Naive thymus-derived CD8-positive, alpha-beta T cell (primary cell): Measurements from ENCODE around the gene TOR3A. TPM values are rescaled to one million over a fixed set of nuclear protein-coding genes. Genes with fewer than 3 reads are reported as not detected.
"Not testable (repeated sequence)": the region's sequence is repeated elsewhere in the genome, so short reads cannot be mapped to it uniquely, and the experiment has no call there.

ENCODE experiments used
- ATAC-seq, 2 donors: fragments of 150-1000 bp; cut with Tn5 transposase in 1 of 2; sonication (Bioruptor Pico), chemical (Tn5 transposase) in 1 of 2; 1 replicate in 1 of 2; 2 replicates in 1 of 2; pipeline ENCODE4 v1.10.0; 2021; ENCODE audit warnings: mild to moderate bottlenecking in 2 of 2, moderate library complexity in 2 of 2
- POLR2A ChIA-PET: fragments of 350-600 bp; sonication (Branson Sonifier 250); formaldehyde crosslinking; loops from one replicate; lab custom pipeline; 2021; ENCODE audit warnings: antibody characterized with exemption; lab: Charles Lee
- DNase-seq, 10 donors: peaks; one replicate each; pipeline versions ENCODE4 v3.0.0 to v3.0.0-alpha.2; 2020 to 2022
- H3K27ac Mint-ChIP-seq, 10 donors: one replicate each; pipeline ENCODE4 v1.8.0; 2020 to 2022; ENCODE audit warnings: mild to moderate bottlenecking in 10 of 10, mixed read lengths in 10 of 10, moderate library complexity in 4 of 10, inconsistent platforms in 1 of 10
- H3K27me3 Mint-ChIP-seq, 5 donors: one replicate each; pipeline ENCODE4 v1.8.0; 2021 to 2022; ENCODE audit warnings: mixed read lengths in 5 of 5
- H3K36me3 Mint-ChIP-seq, 3 donors: one replicate each; pipeline ENCODE4 v1.8.0; 2020 to 2022; ENCODE audit warnings: mixed read lengths in 3 of 3, mild to moderate bottlenecking in 2 of 3, inconsistent platforms in 1 of 3
- H3K4me1 Mint-ChIP-seq, 4 donors: one replicate each; pipeline ENCODE4 v1.8.0; 2021 to 2022; ENCODE audit warnings: mixed read lengths in 4 of 4
- H3K4me3 Mint-ChIP-seq, 10 donors: one replicate each; pipeline ENCODE4 v1.8.0; 2020 to 2022; ENCODE audit warnings: mild to moderate bottlenecking in 10 of 10, mixed read lengths in 10 of 10, moderate library complexity in 6 of 10, inconsistent platforms in 1 of 10
- H3K9me3 Mint-ChIP-seq, 9 donors: one replicate each; pipeline ENCODE4 v1.8.0; 2020 to 2022; ENCODE audit warnings: mixed read lengths in 9 of 9, mild to moderate bottlenecking in 3 of 9, inconsistent platforms in 1 of 9, moderate library complexity in 1 of 9
- polyA plus RNA-seq, 3 donors: library from polyadenylated mRNA; unstranded; fragments of 300-500 nt; fragmentation: Illumina TruSeq; gene quantifications; one replicate each; pipeline ENCODE4 v1.2.3, GENCODE V29; 2021
- total RNA-seq, 8 experiments: library from RNA in 2 of 8; stranded (reverse) in 2 of 8; gene quantifications; one replicate each; pipeline ENCODE4 v1.2.3 and lab custom pipeline; 2021 to 2026

Gene TOR3A
- total RNA-seq: 10 to 100 TPM; 21.5 to 25.1 TPM
- polyA plus RNA-seq: 10 to 100 TPM; 27.6 to 40.5 (median 29.4) TPM
- total RNA-seq (lab: John Stamatoyannopoulos, UW): 14.3 to 37.0 (median 33.7) reads per million in 6 experiments

- Mint-ChIP-seq H3K36me3 (peaks cover 0 to 5% (median 0%) of the 10 kb centered on the region in 3 donors), H3K9me3 (no peaks in the 10 kb centered on the region), H3K27me3 (no peaks in the 10 kb centered on the region), H3K4me3 (peak within 1 kb of the TSS; percentile 90 to 98 (median 96)), H3K27ac (peak within 1 kb of the TSS; percentile 90 to 97 (median 96)), H3K4me1 (peaks cover 15 to 43% (median 30%) of the 10 kb centered on the region in 4 donors)
- peak; percentile 68 to 78 for ATAC-seq
- DNase-seq: peak; percentile 56 to 87 (median 71)
- POLR2A ChIA-PET: interaction anchor here (0.7 to 2.0 kb wide), 5 partner anchors 56 to 284 kb away, joined by 3 to 12 read pairs (median 4); partner anchors contain the start of genes AXDND1, FAM20B and SOAT1
Measured at GRCh38 chr1:179081687-179082332, at the start of gene TOR3A. Gene TOR3A (plus strand): TSS chr1:179082070. CDS start chr1:179082129, 59 bp downstream.

GRCh38 chr1:179034720-179035119 is 47.1 kb upstream of the TOR3A start:
- no peaks in the 10 kb centered on the region for H3K9me3 Mint-ChIP-seq
- H3K36me3 Mint-ChIP-seq: no peaks in the 10 kb centered on the region
- H3K27ac Mint-ChIP-seq: peak overlapping the region in 6 of 10 donors; percentile 16 to 90 (median 70)
- POLR2A ChIA-PET: no interaction called here
- no peaks in the 10 kb centered on the region for H3K27me3 Mint-ChIP-seq
- peaks cover 36 to 89% (median 84%) of the 10 kb centered on the region in 4 donors for H3K4me1 Mint-ChIP-seq
- no peak for DNase-seq
- peak overlapping the region in 3 of 10 donors; percentile 11 to 35 (median 17) for H3K4me3 Mint-ChIP-seq
- peak; percentile 53 to 57 for ATAC-seq

- no peaks in the 10 kb centered on the region for H3K36me3 Mint-ChIP-seq
- ATAC-seq: peak; percentile 58 to 74
- POLR2A ChIA-PET: no interaction called here
Measured at GRCh38 chr1:179036844-179037465, 44.9 kb upstream of the TOR3A start.

GRCh38 chr1:179038528-179039281 is 43.2 kb upstream of the TOR3A start:
- H3K27me3 Mint-ChIP-seq: no peaks in the 10 kb centered on the region
- no peak for DNase-seq
- H3K4me1 Mint-ChIP-seq: peaks cover 29 to 57% (median 54%) of the 10 kb centered on the region in 4 donors
- H3K4me3 Mint-ChIP-seq: peak overlapping the region in 5 of 10 donors; percentile 1 to 33 (median 25)
- no peak for ATAC-seq
- peak overlapping the region in 6 of 10 donors; percentile 17 to 86 (median 48) for H3K27ac Mint-ChIP-seq
- H3K36me3 Mint-ChIP-seq: peaks cover 0 to 3% (median 2%) of the 10 kb centered on the region in 3 donors
- POLR2A ChIA-PET: no interaction called here
- no peaks in the 10 kb centered on the region for H3K9me3 Mint-ChIP-seq

More at GRCh38 chr1:179036844-179037465, 44.9 kb upstream of the TOR3A start:
- no peaks in the 10 kb centered on the region for H3K9me3 Mint-ChIP-seq
- H3K4me1 Mint-ChIP-seq: peaks cover 31 to 67% (median 63%) of the 10 kb centered on the region in 4 donors
- H3K4me3 Mint-ChIP-seq: peak overlapping the region in 9 of 10 donors; percentile 2 to 53 (median 13)
- peak in 2 of 10 donors; percentile 26 to 28 for DNase-seq
- no peaks in the 10 kb centered on the region for H3K27me3 Mint-ChIP-seq
- H3K27ac Mint-ChIP-seq: peak overlapping the region in 9 of 10 donors; percentile 25 to 81 (median 69)

- POLR2A ChIA-PET, H3K4me3 Mint-ChIP-seq, ATAC-seq, H3K27me3 Mint-ChIP-seq, H3K9me3 Mint-ChIP-seq, DNase-seq: not testable (repeated sequence)
- Mint-ChIP-seq H3K27ac (peak overlapping the region in 3 of 10 donors; percentile 64 to 86 (median 64)), H3K36me3 (peaks cover 0 to 10% (median 9%) of the 10 kb centered on the region in 3 donors), H3K4me1 (peaks cover 24 to 51% (median 46%) of the 10 kb centered on the region in 4 donors)
Measured at GRCh38 chr1:179039502-179040174, 42.2 kb upstream of the TOR3A start.

GRCh38 chr1:179040175-179040551 is 41.7 kb upstream of the TOR3A start:
- ATAC-seq, H3K27ac Mint-ChIP-seq, DNase-seq, H3K27me3 Mint-ChIP-seq, H3K4me3 Mint-ChIP-seq, H3K9me3 Mint-ChIP-seq, POLR2A ChIA-PET: not testable (repeated sequence)
- H3K4me1 Mint-ChIP-seq: peaks cover 21 to 47% (median 41%) of the 10 kb centered on the region in 4 donors
- H3K36me3 Mint-ChIP-seq: peaks cover 0 to 13% (median 9%) of the 10 kb centered on the region in 3 donors

GRCh38 chr1:179042087-179042486 is 39.8 kb upstream of the TOR3A start:
- ATAC-seq (no peak), DNase-seq (no peak)
- Mint-ChIP-seq H3K9me3 (no peaks in the 10 kb centered on the region), H3K4me1 (peaks cover 9 to 32% (median 27%) of the 10 kb centered on the region in 4 donors), H3K36me3 (peaks cover 0 to 23% (median 9%) of the 10 kb centered on the region in 3 donors), H3K27ac (peak overlapping the region in 2 of 10 donors; percentile 3 to 59), H3K4me3 (no peak overlapping the region), H3K27me3 (no peaks in the 10 kb centered on the region)
- POLR2A ChIA-PET: no interaction called here

- Mint-ChIP-seq H3K27me3 (no peaks in the 10 kb centered on the region), H3K4me1 (peaks cover 13 to 29% (median 23%) of the 10 kb centered on the region in 4 donors), H3K36me3 (peaks cover 0 to 24% (median 9%) of the 10 kb centered on the region in 3 donors), H3K4me3 (no peak overlapping the region), H3K27ac (no peak overlapping the region), H3K9me3 (no peaks in the 10 kb centered on the region)
- no peak for DNase-seq
- no peak for ATAC-seq
- POLR2A ChIA-PET: no interaction called here
Measured at GRCh38 chr1:179042700-179043099, 39.2 kb upstream of the TOR3A start.

- ATAC-seq (no peak), DNase-seq (no peak)
- H3K36me3 Mint-ChIP-seq: peaks cover 0 to 29% (median 9%) of the 10 kb centered on the region in 3 donors
- H3K9me3 Mint-ChIP-seq: no peaks in the 10 kb centered on the region
- POLR2A ChIA-PET: no interaction called here
- H3K4me3 Mint-ChIP-seq: no peak overlapping the region
- H3K27ac Mint-ChIP-seq: peak overlapping the region in 1 of 10 donors; percentile 8
- peaks cover 13 to 26% (median 20%) of the 10 kb centered on the region in 4 donors for H3K4me1 Mint-ChIP-seq
- no peaks in the 10 kb centered on the region for H3K27me3 Mint-ChIP-seq
Measured at GRCh38 chr1:179043266-179043665, 38.6 kb upstream of the TOR3A start.

GRCh38 chr1:179043907-179044306 is 38.0 kb upstream of the TOR3A start:
- no peaks in the 10 kb centered on the region for H3K27me3 Mint-ChIP-seq
- H3K27ac Mint-ChIP-seq: no peak overlapping the region
- peaks cover 0 to 30% (median 9%) of the 10 kb centered on the region in 3 donors for H3K36me3 Mint-ChIP-seq
- POLR2A ChIA-PET: no interaction called here
- ATAC-seq (no peak), DNase-seq (no peak)
- H3K9me3 Mint-ChIP-seq: no peaks in the 10 kb centered on the region
- no peak overlapping the region for H3K4me3 Mint-ChIP-seq
- H3K4me1 Mint-ChIP-seq: peaks cover 9 to 20% (median 13%) of the 10 kb centered on the region in 4 donors

GRCh38 chr1:179046808-179047635 is 34.8 kb upstream of the TOR3A start:
- POLR2A ChIA-PET: no interaction called here
- DNase-seq (no peak), ATAC-seq (no peak)
- no peaks in the 10 kb centered on the region for H3K27me3 Mint-ChIP-seq
- peaks cover 0 to 40% (median 10%) of the 10 kb centered on the region in 3 donors for H3K36me3 Mint-ChIP-seq
- peak overlapping the region in 2 of 10 donors; percentile 32 to 57 for H3K27ac Mint-ChIP-seq
- peaks cover 6 to 12% (median 8%) of the 10 kb centered on the region in 4 donors for H3K4me1 Mint-ChIP-seq
- H3K4me3 Mint-ChIP-seq: no peak overlapping the region
- H3K9me3 Mint-ChIP-seq: no peaks in the 10 kb centered on the region
